ENCODE measurements around the gene POLR1D. TPM values are rescaled to one million over a fixed set of nuclear protein-coding genes. Genes with fewer than 3 reads are reported as not detected.

Gene POLR1D
- total RNA-seq, 2 experiments from 2014 or later = 191 to 198 TPM

DNA sequence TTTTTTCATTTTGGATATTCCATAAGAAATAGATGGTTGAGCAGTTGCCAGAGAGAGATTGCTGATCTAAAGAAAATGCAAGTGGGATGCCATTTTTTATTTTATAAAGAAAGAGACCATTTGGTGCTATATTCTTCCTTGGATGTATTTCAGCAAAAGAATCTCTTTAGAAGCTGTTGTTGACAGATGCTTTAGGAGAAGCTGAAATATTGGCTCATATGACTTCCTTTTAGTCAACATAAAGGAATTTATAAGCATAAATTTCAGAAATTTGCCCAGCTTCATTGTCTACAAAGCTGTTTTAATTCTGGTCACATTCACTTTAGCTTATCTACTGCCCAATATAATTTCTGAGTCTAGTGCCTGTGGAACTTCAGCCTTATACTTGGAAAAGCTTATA, 36.9 kb downstream of the POLR1D start:
- TF ChIP-seq, protein P1, sequence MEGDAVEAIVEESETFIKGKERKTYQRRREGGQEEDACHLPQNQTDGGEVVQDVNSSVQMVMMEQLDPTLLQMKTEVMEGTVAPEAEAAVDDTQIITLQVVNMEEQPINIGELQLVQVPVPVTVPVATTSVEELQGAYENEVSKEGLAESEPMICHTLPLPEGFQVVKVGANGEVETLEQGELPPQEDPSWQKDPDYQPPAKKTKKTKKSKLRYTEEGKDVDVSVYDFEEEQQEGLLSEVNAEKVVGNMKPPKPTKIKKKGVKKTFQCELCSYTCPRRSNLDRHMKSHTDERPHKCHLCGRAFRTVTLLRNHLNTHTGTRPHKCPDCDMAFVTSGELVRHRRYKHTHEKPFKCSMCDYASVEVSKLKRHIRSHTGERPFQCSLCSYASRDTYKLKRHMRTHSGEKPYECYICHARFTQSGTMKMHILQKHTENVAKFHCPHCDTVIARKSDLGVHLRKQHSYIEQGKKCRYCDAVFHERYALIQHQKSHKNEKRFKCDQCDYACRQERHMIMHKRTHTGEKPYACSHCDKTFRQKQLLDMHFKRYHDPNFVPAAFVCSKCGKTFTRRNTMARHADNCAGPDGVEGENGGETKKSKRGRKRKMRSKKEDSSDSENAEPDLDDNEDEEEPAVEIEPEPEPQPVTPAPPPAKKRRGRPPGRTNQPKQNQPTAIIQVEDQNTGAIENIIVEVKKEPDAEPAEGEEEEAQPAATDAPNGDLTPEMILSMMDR (IDR thresholded peaks at IDR 0.05) = no peak
- intact Hi-C loops (cut with micrococcal nuclease) = no loop called here
- no peak overlapping the region for H3K27ac Mint-ChIP-seq
- no peaks in the 10 kb centered on the region for H3K27me3 Mint-ChIP-seq
- H3K4me1 Mint-ChIP-seq (ENCODE audit: low read depth) = peaks cover 8% of the 10 kb centered on the region
- no peaks in the 10 kb centered on the region for H3K9me3 Mint-ChIP-seq
- ChIA-PET POLR2A (no interaction called here), CTCF (no interaction called here)
- ATAC-seq = no peak
- H3K36me3 Mint-ChIP-seq (ENCODE audit: low read depth) = peaks cover 10% of the 10 kb centered on the region
- no peak overlapping the region for H3K4me3 Mint-ChIP-seq
- DNase-seq = no peak

DNA sequence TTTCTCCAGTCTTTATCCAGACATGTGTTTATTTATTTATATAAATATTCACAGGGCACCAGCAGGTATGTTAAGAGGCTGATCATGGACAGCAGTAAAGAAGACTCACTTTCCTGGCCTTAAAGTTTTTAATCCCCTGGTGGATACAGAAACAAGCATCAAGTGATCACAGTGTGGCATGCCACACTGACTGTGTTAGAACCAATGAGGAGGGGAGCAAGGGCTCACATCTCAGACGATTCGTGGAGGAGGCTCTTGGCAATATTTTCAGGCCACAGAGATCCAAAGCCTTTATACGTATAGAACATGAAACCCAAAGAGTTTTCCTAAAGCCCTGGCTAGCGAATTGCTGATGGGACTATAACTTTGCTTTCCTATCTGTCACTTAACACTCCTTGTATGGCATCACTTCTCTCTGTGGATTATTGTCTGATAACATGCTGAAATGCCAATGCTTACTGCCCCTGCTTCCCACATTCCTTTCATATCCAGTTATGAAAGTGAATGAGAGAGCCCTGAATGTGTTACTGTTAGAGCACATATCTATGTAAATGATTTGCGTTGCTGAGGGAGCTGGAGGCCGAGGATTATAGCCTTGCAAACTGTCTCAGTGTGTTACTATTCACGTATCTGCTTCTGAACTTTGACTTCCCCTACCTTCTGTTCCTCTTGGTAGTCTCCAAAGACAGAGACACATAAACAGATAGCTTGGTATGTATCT, 37.6 kb downstream of the POLR1D start:
- no peak overlapping the region for H3K27ac Mint-ChIP-seq
- H3K36me3 Mint-ChIP-seq (ENCODE audit: low read depth) = peaks cover 8% of the 10 kb centered on the region
- H3K9me3 Mint-ChIP-seq = no peaks in the 10 kb centered on the region
- DNase-seq (no peak), ATAC-seq (no peak)
- ChIA-PET CTCF (no interaction called here), POLR2A (interaction anchor here (1.2 kb wide), 1 partner anchor 10 kb away, joined by 3 read pairs; no protein-coding TSS in a partner anchor)
- peaks cover 8% of the 10 kb centered on the region for H3K4me1 Mint-ChIP-seq (ENCODE audit: low read depth)
- intact Hi-C loops (cut with micrococcal nuclease) = no loop called here
- H3K4me3 Mint-ChIP-seq = no peak overlapping the region
- TF ChIP-seq, protein P1 (IDR thresholded peaks at IDR 0.05) = no peak
- no peaks in the 10 kb centered on the region for H3K27me3 Mint-ChIP-seq

DNA sequence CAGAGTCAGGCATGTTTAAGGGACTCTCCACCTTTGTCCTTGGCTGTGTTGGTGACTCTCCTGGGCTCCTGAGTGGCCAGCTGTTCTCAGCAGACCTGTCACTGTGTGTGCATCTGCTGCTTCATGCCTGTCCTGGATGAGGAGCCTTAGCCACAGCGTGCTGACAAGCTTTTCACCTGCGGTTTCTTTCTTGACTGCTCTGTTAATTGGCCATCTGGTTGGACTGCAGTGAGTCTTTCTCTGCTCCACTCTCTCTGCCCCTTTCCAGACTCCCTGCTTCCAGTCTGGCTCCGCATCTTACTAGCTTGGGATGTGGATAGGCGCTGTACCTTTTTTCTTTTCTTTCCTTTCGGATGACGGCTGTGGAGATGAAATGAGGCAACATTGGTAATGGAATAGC, 38.8 kb downstream of the POLR1D start:
- POLR2A ChIA-PET = interaction anchor here (1.2 kb wide), 1 partner anchor 11 kb away, joined by 3 read pairs; no protein-coding TSS in a partner anchor
- CTCF ChIA-PET = interaction anchor here (1.1 kb wide), 1 partner anchor 126 kb away, joined by 3 read pairs; no protein-coding TSS in a partner anchor
- DNase-seq (no peak), ATAC-seq (no peak)
- H3K36me3 Mint-ChIP-seq (ENCODE audit: low read depth) = peaks cover 12% of the 10 kb centered on the region
- H3K27ac Mint-ChIP-seq = no peak overlapping the region
- H3K4me3 Mint-ChIP-seq = no peak overlapping the region
- intact Hi-C loops (cut with micrococcal nuclease) = no loop called here
- H3K27me3 Mint-ChIP-seq = no peaks in the 10 kb centered on the region
- TF ChIP-seq, protein P1 (IDR thresholded peaks at IDR 0.05) = no peak
- no peaks in the 10 kb centered on the region for H3K9me3 Mint-ChIP-seq
- H3K4me1 Mint-ChIP-seq (ENCODE audit: low read depth) = peaks cover 6% of the 10 kb centered on the region

DNA sequence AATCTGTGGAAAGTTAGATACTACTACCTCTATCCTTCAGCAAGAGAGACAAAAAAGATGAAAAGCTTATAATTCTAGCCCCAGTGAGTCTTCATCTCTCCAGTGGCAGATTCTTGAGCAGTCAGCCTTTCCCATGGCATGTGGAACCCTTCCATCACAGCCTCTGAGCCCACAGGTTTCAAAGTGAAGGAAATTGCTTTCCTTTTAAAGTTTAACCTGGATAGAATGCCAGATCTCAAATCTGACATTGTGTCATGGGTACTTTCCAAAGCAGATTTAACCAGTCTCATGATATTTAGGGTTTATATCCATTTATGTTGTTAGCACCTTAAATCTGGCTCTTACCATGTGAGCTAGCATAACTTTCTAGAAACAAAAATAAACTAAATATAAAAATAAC, 39.3 kb downstream of the POLR1D start:
- Mint-ChIP-seq H3K4me3 (no peak overlapping the region), H3K27ac (no peak overlapping the region), H3K4me1 (ENCODE audit: low read depth) (peaks cover 5% of the 10 kb centered on the region), H3K36me3 (ENCODE audit: low read depth) (peaks cover 13% of the 10 kb centered on the region), H3K9me3 (no peaks in the 10 kb centered on the region), H3K27me3 (no peaks in the 10 kb centered on the region)
- intact Hi-C loops (cut with micrococcal nuclease) = no loop called here
- POLR2A ChIA-PET = interaction anchor here (0.6 kb wide), 2 partner anchors 107 to 284 kb away, joined by 3 to 4 read pairs; no protein-coding TSS in a partner anchor
- ATAC-seq (no peak), DNase-seq (no peak)
- TF ChIP-seq, protein P1 (IDR thresholded peaks at IDR 0.05) = no peak
- CTCF ChIA-PET = interaction anchor here (1.1 kb wide), 1 partner anchor 126 kb away, joined by 3 read pairs; no protein-coding TSS in a partner anchor

DNA sequence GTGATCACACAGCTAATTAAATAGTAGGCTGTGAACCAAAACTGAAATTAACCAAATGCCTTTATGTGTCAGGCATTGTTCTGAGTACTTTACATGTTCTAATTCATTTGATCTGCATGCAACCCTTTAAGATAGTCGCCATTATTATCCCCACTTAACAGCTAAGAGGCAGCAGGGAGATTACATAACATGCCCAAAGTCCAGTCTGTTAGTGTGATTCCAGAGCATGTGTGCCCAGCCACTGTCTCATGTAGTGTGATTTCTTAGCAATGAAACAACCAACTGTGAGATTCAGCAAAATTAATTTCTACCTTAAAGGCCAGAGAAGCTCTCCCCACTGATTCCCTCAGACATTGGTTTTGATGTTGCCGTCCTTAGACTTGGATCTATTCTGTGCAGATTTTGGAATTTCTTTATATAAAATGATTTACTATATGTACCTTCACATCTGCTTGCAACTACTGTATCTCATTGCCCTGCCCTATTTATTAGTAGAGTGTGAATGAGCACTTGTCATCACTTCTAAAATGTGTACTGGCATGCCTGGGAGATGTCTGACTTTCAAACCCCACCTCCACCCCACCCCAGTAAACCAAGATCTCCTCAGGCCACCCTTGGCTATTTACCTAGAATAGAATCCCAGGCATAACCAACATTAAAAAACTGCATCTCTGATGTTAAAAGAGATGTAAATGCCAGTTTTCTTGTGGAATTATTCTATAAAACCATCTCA, 41.2 kb downstream of the POLR1D start:
- H3K4me3 Mint-ChIP-seq = no peak overlapping the region
- no peaks in the 10 kb centered on the region for H3K27me3 Mint-ChIP-seq
- CTCF ChIA-PET = no interaction called here
- ATAC-seq (no peak), DNase-seq (no peak)
- intact Hi-C loops (cut with micrococcal nuclease) = no loop called here
- TF ChIP-seq, protein P1 (IDR thresholded peaks at IDR 0.05) = no peak
- peaks cover 5% of the 10 kb centered on the region for H3K4me1 Mint-ChIP-seq (ENCODE audit: low read depth)
- POLR2A ChIA-PET = no interaction called here
- no peaks in the 10 kb centered on the region for H3K9me3 Mint-ChIP-seq
- H3K36me3 Mint-ChIP-seq (ENCODE audit: low read depth) = peaks cover 19% of the 10 kb centered on the region
- H3K27ac Mint-ChIP-seq = no peak overlapping the region

All from activated CD8-positive, alpha-beta T cell treated with anti-CD3 and anti-CD28 coated beads for 36 hours (primary cell).